ENCODE measurements around the gene SLC22A3.

DNA sequence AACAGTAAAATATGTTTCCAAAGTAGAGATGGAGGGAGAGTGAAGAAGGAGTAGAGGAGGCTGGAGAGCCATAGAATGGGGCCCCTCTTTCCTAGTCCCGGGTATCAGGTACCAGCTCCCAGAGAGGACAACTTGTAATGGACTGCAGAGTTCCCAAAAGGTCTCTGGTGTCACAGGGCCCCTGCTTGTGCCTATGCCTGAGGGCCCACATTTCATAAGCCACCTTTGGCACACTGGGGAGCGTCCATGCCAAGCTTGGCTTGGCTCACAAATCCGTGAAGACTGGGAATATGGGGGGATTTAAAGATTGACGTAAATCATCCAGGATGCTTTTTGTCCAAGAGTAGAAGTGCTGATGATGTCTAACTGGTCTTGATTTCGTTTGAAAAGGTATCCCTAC, 16.4 kb upstream of the SLC22A3 start:
- TF ChIP-seq, protein P1, sequence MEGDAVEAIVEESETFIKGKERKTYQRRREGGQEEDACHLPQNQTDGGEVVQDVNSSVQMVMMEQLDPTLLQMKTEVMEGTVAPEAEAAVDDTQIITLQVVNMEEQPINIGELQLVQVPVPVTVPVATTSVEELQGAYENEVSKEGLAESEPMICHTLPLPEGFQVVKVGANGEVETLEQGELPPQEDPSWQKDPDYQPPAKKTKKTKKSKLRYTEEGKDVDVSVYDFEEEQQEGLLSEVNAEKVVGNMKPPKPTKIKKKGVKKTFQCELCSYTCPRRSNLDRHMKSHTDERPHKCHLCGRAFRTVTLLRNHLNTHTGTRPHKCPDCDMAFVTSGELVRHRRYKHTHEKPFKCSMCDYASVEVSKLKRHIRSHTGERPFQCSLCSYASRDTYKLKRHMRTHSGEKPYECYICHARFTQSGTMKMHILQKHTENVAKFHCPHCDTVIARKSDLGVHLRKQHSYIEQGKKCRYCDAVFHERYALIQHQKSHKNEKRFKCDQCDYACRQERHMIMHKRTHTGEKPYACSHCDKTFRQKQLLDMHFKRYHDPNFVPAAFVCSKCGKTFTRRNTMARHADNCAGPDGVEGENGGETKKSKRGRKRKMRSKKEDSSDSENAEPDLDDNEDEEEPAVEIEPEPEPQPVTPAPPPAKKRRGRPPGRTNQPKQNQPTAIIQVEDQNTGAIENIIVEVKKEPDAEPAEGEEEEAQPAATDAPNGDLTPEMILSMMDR (IDR thresholded peaks at IDR 0.05; ENCODE audit: low read depth, low read length, poor library complexity, severe bottlenecking), result no peak
- TF ChIP-seq EZH2phosphoT487 (IDR thresholded peaks at IDR 0.05; ENCODE audit: borderline replicate concordance, low read length), result no peak
